BLaER1 treated with 17β-estradiol and CSF1 and Interleukin-3, amounts not matched to agents 10 nM and 100 nM (cell line): ENCODE results near the gene SERPINA12.
A peak's percentile ranks its signal among the peaks of the same experiment; 100 is the strongest.

Source experiments
- H3K27ac ChIP-seq, 11 experiments: shearing (Covaris generic); formaldehyde crosslinking; 2 replicates each; pipeline ENCODE4 v1.8.1; 2022
- H3K27me3 ChIP-seq, 11 experiments: shearing (Covaris generic); formaldehyde crosslinking; 2 replicates each; pipeline ENCODE4 v1.8.1; 2022
- H3K36me3 ChIP-seq, 11 experiments: shearing (Covaris generic); formaldehyde crosslinking; 2 replicates each; pipeline ENCODE4 v1.8.1; 2022
- H3K4me1 ChIP-seq, 10 experiments: shearing (Covaris generic); formaldehyde crosslinking; 2 replicates each; pipeline ENCODE4 v1.8.1; 2022
- H3K4me2 ChIP-seq, 11 experiments: shearing (Covaris generic); formaldehyde crosslinking; 2 replicates each; pipeline ENCODE4 v1.8.1; 2022
- H3K4me3 ChIP-seq, 10 experiments: shearing (Covaris generic); formaldehyde crosslinking; 2 replicates each; pipeline ENCODE4 v1.8.1; 2022
- H3K9ac ChIP-seq, 11 experiments: shearing (Covaris generic); formaldehyde crosslinking; 2 replicates each; pipeline ENCODE4 v1.8.1; 2022
- H3K9me3 ChIP-seq, 11 experiments: shearing (Covaris generic); formaldehyde crosslinking; replicated peaks in 1 of 11; 2 replicates each; pipeline ENCODE4 v1.8.1; 2022
- H4K20me1 ChIP-seq, 11 experiments: shearing (Covaris generic); formaldehyde crosslinking; 2 replicates each; pipeline ENCODE4 v1.8.1; 2022
- Cebpa-rat ChIP-seq, 11 experiments: shearing (Covaris generic); IDR thresholded peaks; 2 replicates each; pipeline ENCODE4 v1.8.1; 2022

SERPINA12 gene

DNA sequence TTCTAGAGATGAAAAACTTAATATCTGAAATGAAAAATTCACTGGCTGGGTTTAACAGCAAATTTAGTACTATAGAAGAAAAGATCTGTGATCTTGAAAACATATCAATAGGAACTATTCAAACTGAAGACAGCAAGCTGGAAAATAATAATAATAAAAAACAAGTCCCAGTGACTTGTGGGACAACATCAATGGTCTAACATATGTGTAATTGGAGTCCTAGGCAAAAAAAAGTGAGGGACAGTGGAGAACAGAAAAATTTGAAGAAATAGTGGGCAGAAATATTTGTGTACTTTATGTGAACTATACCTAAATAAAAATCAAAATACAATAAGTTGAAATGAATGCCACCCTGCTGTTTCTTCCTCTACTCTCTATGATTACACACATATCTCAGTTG, 30.8 kb downstream of the SERPINA12 start:
- Histone ChIP-seq H3K27ac (no peak overlapping the region), H3K4me2 (no peak overlapping the region), H3K27me3 (no peaks in the 10 kb centered on the region), H3K9ac (no peak overlapping the region), H3K36me3 (0 out of 22 replicates have a peak, but pooled peaks cover 0 to 4% (median 0%) of the 10 kb centered on the region in 11 experiments), H3K4me1 (peaks cover 4 to 22% (median 6%) of the 10 kb centered on the region in 10 experiments; a peak in 13 of 20 replicates), H3K4me3 (no peak overlapping the region), H3K9me3 (peaks cover 21 to 31% (median 24%) of the 10 kb centered on the region in 11 experiments), H4K20me1 (no peaks in the 10 kb centered on the region)
- TF ChIP-seq Cebpa-rat (IDR thresholded peaks at IDR 0.05): no peak

DNA sequence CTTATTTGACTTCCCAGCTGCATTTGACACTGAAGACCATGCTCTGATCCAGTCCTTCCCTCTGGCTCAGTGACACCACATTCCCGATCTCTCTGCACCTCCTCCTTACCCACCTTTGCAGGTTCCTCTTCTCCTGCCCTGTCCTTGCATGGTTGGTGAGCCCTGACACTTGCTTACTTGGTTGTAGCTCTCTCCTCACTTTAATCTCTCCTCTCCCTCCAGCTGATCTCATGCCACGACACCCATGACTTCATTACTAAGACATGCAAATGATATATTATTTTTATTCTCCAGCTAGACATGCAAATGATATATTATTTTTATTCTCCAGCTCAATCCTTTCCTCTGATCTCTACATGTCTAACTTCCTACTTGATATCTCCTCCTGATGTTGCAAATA, 33.2 kb downstream of the SERPINA12 start, which contains the start of gene SERPINA9:
Gene SERPINA9 (minus strand): TSS at position 175 of the 400 bp plus-strand sequence. CDS start 6,357 bp downstream, outside the sequence.
- H3K36me3 ChIP-seq: 0 out of 22 replicates have a peak, but pooled peaks cover 0 to 4% (median 0%) of the 10 kb centered on the region in 11 experiments
- H3K9me3 ChIP-seq: peaks cover 21 to 31% (median 24%) of the 10 kb centered on the region in 11 experiments
- H3K4me2 ChIP-seq: no peak within 1 kb of the TSS
- no peak within 1 kb of the TSS for H3K27ac ChIP-seq
- H3K9ac ChIP-seq: no peak within 1 kb of the TSS
- H3K27me3 ChIP-seq: no peaks in the 10 kb centered on the region
- H3K4me3 ChIP-seq: no peak within 1 kb of the TSS
- H3K4me1 ChIP-seq: peaks cover 0 to 11% (median 4%) of the 10 kb centered on the region in 10 experiments; a peak in 6 of 20 replicates
- no peaks in the 10 kb centered on the region for H4K20me1 ChIP-seq
- TF ChIP-seq Cebpa-rat (IDR thresholded peaks at IDR 0.05): no peak

DNA sequence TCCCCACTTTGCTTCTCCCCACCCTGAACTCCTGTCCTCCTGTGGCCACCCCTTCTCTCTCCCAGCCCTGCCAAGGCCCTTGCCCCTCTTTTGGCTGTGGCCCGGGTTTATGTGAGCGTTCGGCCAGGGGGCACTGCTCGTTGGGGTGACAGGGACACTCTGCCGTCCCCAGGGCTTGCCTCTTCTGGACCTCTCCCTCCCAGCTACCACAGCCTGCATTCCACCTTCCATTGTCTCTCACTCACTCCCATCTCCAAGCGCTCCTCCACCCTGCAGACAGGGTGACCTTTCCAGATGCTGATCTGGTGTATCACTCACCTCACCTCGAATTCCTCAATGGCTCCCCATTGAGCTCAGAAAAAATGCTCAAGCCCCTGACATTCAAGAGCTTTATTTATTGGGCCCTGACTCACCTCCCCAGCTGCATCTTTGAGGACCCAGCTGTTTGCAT, 34.7 kb downstream of the SERPINA12 start:
- peaks cover 0 to 11% (median 4%) of the 10 kb centered on the region in 10 experiments; a peak in 4 of 20 replicates for H3K4me1 ChIP-seq
- peaks cover 20 to 24% (median 22%) of the 10 kb centered on the region in 11 experiments for H3K9me3 ChIP-seq
- H4K20me1 ChIP-seq: no peaks in the 10 kb centered on the region
- H3K4me3 ChIP-seq: no peak overlapping the region
- 0 out of 22 replicates have a peak, but pooled peaks cover 0 to 4% (median 0%) of the 10 kb centered on the region in 11 experiments for H3K36me3 ChIP-seq
- no peaks in the 10 kb centered on the region for H3K27me3 ChIP-seq
- TF ChIP-seq Cebpa-rat (IDR thresholded peaks at IDR 0.05): no peak
- no peak overlapping the region for H3K27ac ChIP-seq
- H3K4me2 ChIP-seq: no peak overlapping the region
- no peak overlapping the region for H3K9ac ChIP-seq

DNA sequence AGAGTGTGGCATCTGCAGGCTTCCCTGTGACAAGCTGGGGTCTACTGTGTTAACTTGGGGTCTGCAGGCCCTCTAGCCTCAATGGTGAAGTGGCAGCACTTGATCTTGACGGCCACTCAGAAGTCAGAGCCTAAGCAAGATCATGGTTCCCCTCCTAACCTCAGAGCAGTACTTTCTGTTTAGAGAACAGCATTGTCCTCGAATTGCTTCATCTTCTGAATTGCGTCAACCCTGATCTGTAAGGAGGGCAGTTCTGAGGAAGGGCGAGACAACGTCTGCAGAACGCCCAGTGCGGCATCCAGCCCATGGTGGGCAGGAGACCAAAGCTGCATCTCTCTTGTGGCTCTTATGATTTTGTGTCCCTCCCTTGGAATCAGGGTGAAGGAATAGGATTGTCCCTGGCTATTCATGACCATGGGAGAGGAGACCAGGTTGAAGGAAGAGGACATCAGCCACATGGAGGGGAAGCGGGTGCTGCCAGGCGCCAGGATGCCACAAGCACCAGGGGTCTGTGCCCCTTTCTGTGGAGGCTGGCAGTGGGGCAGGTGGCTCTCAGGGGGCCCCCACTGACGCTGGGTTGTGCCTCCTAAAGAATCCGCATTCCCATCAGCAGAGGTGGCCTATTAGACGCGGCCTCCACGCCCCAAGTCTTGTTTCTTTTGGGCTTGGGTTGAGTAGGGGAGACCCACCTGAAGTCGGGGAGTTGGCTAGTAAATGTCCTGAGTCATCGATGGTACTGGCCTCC, 35.4 kb downstream of the SERPINA12 start:
- no peak overlapping the region for H3K4me2 ChIP-seq

DNA sequence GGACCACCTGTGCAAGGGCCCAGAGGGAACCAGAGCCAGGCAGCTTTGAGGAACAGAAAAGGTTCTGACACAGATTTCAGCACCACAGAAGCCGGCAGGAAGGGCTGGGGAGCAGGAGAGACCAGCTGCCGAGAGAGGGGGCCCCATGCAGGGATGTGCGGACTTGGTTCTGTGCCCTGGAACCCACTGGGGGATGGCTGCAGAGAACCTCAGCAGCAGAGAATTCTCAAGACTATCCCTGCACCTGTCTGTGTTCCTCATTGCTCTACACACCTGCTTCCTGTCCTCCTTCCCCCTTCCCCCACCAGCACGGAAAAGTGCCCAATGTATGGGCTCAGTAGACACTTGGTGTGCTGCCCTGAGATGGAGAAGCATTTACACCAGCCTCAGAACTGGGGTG, 36.4 kb downstream of the SERPINA12 start:
- no peak for TF ChIP-seq Cebpa-rat (IDR thresholded peaks at IDR 0.05)
- no peaks in the 10 kb centered on the region for H3K36me3 ChIP-seq
- peaks cover 0 to 11% (median 4%) of the 10 kb centered on the region in 10 experiments; a peak in 4 of 20 replicates for H3K4me1 ChIP-seq
- no peak overlapping the region for H3K9ac ChIP-seq
- no peak overlapping the region for H3K4me3 ChIP-seq
- peak overlapping the region in 4 of 11 experiments; percentile 14 to 30 (median 24); a peak in 4 of 22 replicates for H3K4me2 ChIP-seq
- no peak overlapping the region for H3K27ac ChIP-seq
- H3K9me3 ChIP-seq: peaks cover 4 to 7% (median 5%) of the 10 kb centered on the region in 11 experiments; a peak in 19 of 22 replicates
- H3K27me3 ChIP-seq: no peaks in the 10 kb centered on the region
- no peaks in the 10 kb centered on the region for H4K20me1 ChIP-seq

More for the DNA sequence above, 35.4 kb downstream of the SERPINA12 start:
- Histone ChIP-seq H3K9me3 (peaks cover 12 to 17% (median 15%) of the 10 kb centered on the region in 11 experiments), H3K4me3 (no peak overlapping the region), H4K20me1 (no peaks in the 10 kb centered on the region), H3K36me3 (no peaks in the 10 kb centered on the region), H3K27me3 (no peaks in the 10 kb centered on the region), H3K9ac (no peak overlapping the region), H3K4me1 (peaks cover 0 to 11% (median 4%) of the 10 kb centered on the region in 10 experiments; a peak in 4 of 20 replicates), H3K27ac (no peak overlapping the region)
- no peak for TF ChIP-seq Cebpa-rat (IDR thresholded peaks at IDR 0.05)

DNA sequence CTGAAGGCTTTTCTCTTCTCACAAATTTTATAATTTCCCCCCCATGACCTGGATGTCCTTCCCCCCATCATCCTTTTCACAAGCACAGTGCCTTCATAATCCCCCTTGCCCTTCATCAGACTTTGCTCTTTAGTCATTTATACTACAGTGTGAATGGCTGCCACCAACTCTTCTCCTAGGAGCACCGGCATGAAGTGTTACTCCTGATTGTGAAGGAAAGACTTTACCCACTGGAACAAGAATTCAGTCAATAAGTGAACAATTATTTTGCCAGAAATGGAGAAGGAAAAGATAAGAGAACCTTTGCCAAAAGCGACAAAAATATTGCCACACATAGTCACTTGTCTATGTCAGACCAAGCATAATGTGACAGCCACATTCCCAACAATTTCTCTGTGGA, 38.2 kb downstream of the SERPINA12 start:
- Histone ChIP-seq H3K27me3 (no peaks in the 10 kb centered on the region), H3K4me1 (peaks cover 0 to 11% (median 4%) of the 10 kb centered on the region in 10 experiments; a peak in 4 of 20 replicates), H3K9ac (no peak overlapping the region), H3K4me3 (no peak overlapping the region), H3K9me3 (peaks cover 0 to 3% (median 1%) of the 10 kb centered on the region in 11 experiments; a peak in 10 of 22 replicates), H3K27ac (no peak overlapping the region), H4K20me1 (no peaks in the 10 kb centered on the region), H3K36me3 (no peaks in the 10 kb centered on the region), H3K4me2 (no peak overlapping the region)
- no peak for TF ChIP-seq Cebpa-rat (IDR thresholded peaks at IDR 0.05)

DNA sequence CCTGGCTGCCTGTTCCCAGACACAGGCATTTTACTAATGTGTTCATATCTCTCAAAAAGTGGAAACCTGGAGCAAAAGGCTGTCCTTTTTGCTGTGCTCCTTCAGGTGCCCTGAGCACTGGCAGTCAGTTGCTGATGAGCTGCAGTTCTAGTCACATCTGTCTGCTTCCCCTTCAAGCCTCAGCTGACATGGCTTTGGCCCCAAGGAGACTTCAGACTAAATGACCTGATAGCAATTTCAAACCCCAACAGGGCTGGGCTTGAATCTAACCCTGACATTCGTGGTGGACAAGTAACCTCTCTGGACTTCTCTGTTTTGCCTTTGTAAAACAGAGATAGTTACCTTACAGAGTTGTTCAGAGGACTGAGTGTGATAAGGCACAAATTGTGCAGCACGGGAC, 39.0 kb downstream of the SERPINA12 start:
- Histone ChIP-seq H3K9ac (no peak overlapping the region), H4K20me1 (no peaks in the 10 kb centered on the region), H3K9me3 (peaks cover 2 to 10% (median 9%) of the 10 kb centered on the region in 11 experiments; a peak in 21 of 22 replicates), H3K36me3 (no peaks in the 10 kb centered on the region), H3K4me3 (no peak overlapping the region), H3K4me1 (peaks cover 0 to 11% (median 4%) of the 10 kb centered on the region in 10 experiments; a peak in 4 of 20 replicates), H3K27me3 (no peaks in the 10 kb centered on the region), H3K4me2 (no peak overlapping the region), H3K27ac (no peak overlapping the region)
- TF ChIP-seq Cebpa-rat (IDR thresholded peaks at IDR 0.05): no peak

DNA sequence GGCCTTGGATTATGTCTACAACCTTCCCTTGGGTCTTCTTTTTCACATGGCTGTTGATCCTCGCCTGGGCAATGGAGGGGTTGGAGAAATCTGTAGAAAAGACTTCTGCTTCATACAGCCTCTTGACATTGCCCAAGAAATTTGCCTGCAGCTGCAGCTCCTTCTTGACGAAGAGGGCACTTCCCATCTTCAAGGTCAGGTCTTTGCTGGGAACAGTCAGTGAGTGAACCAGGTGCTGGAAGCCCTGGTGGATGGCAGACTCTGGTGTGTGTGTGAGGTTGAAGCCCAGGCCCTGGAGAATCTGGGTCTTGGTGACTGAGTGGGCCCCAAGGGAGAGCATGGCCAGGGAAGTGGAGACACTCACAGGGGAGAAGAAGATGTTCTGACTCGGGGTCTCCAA, 40.0 kb downstream of the SERPINA12 start:
- Histone ChIP-seq H3K4me2 (no peak overlapping the region), H3K27me3 (no peaks in the 10 kb centered on the region), H3K4me1 (peaks cover 0 to 11% (median 4%) of the 10 kb centered on the region in 10 experiments; a peak in 4 of 20 replicates), H3K9ac (no peak overlapping the region), H4K20me1 (no peaks in the 10 kb centered on the region), H3K36me3 (no peaks in the 10 kb centered on the region), H3K9me3 (peaks cover 12 to 21% (median 19%) of the 10 kb centered on the region in 11 experiments), H3K27ac (no peak overlapping the region), H3K4me3 (no peak overlapping the region)
- TF ChIP-seq Cebpa-rat (IDR thresholded peaks at IDR 0.05): no peak

DNA sequence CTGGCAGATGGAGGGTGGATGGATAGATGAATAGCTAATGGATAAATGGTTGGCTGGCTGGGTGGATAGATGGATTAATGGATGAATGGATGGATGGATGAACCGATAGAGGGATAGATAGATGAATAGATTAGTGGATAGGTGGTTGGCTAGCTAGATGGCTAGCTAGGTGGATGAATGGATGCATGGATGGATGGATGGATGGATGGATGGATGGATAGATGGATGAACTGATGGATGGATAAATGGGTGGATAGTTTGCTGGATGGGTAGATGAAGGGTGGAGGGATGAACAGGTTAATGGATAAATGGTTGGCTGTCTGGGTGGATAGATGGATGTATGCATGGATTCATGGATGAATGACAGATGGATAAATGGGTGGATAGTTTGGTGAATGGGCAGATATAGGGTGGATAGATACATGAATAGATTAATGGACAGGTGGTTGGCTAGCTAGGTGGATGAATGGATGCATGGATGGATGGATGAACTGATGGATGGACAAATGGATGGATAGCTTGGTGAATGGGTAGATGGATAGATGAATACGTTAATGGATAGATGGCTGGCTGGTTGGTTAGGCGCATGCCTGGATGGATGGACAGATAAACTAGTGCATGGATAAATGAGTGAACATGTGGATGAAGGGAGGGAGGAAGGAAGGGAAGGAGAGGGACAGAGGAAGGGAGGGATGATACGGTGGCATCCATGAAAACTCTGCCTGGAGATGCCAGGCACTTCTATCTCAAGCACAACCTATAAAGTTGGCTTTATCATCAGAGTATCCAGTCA, 41.3 kb downstream of the SERPINA12 start:
- no peaks in the 10 kb centered on the region for H4K20me1 ChIP-seq
- no peaks in the 10 kb centered on the region for H3K27me3 ChIP-seq
- H3K4me2 ChIP-seq: no peak overlapping the region
- H3K9me3 ChIP-seq: peaks cover 19 to 34% (median 28%) of the 10 kb centered on the region in 11 experiments
- H3K36me3 ChIP-seq: no peaks in the 10 kb centered on the region
- no peak overlapping the region for H3K27ac ChIP-seq
- H3K9ac ChIP-seq: no peak overlapping the region
- peaks cover 0 to 4% (median 3%) of the 10 kb centered on the region in 10 experiments; a peak in 4 of 20 replicates for H3K4me1 ChIP-seq
- H3K4me3 ChIP-seq: no peak overlapping the region
- TF ChIP-seq Cebpa-rat (IDR thresholded peaks at IDR 0.05): no peak
